Hepatocyte (in vitro differentiated cells): ENCODE data around the gene ZMYND12.

Source experiments
- CTCF ChIP-seq: fragments of 200-600 bp; sonication (generic); IDR thresholded peaks from 2 replicates; pipeline ENCODE4 v1.5.1; 2016; ENCODE audit warnings: antibody characterized with exemption, mild to moderate bottlenecking; ENCODE audit not compliant: poor library complexity
- EZH2 ChIP-seq: fragments of 200-600 bp; sonication (generic); IDR thresholded peaks from 2 replicates; pipeline ENCODE4 v1.6.1; 2016; ENCODE audit warnings: antibody characterized with exemption, mild to moderate bottlenecking, borderline replicate concordance

GRCh38 chr1:42434340-42434739, 21.5 kb downstream of the ZMYND12 start:
- TF ChIP-seq EZH2 (no peak), CTCF (no peak)
